Measurements from ENCODE around the gene SYDE2.

GRCh38 chr1:85245456-85245855, 44.6 kb upstream of the SYDE2 start:
- TF ChIP-seq CTCF (IDR thresholded peaks at IDR 0.05; ENCODE audit: low read depth, low read length), result no peak
- TF ChIP-seq EZH2phosphoT487 (IDR thresholded peaks at IDR 0.05; ENCODE audit: low read depth), result no peak
